Activated CD4-positive, alpha-beta memory T cell treated with anti-CD3 and anti-CD28 coated beads for 36 hours (primary cell): ENCODE measurements around the gene VPS8. TPM values are rescaled to one million over a fixed set of nuclear protein-coding genes. Genes with fewer than 3 reads are reported as not detected.
"Not testable (repeated sequence)": the region's sequence is repeated elsewhere in the genome, so short reads cannot be mapped to it uniquely, and the experiment has no call there.

Experiments used
- CTCF ChIA-PET: fragments of 350-600 bp; sonication (Branson Sonifier 250); formaldehyde crosslinking; loops from one replicate; lab custom pipeline; 2021; ENCODE audit warnings: antibody characterized with exemption, inconsistent platforms; lab: Charles Lee
- POLR2A ChIA-PET: fragments of 350-600 bp; sonication (Branson Sonifier 250); formaldehyde crosslinking; loops from one replicate; lab custom pipeline; 2021; ENCODE audit warnings: antibody characterized with exemption; lab: Charles Lee
- DNase-seq: peaks from one replicate; pipeline ENCODE4 v3.0.0-alpha.2; 2020
- H3K27ac Mint-ChIP-seq: one replicate; pipeline ENCODE4 v1.8.0; 2021; ENCODE audit warnings: mixed read lengths
- H3K27me3 Mint-ChIP-seq: one replicate; pipeline ENCODE4 v1.8.0; 2021; ENCODE audit warnings: mixed read lengths
- H3K36me3 Mint-ChIP-seq: one replicate; pipeline ENCODE4 v1.8.0; 2021; ENCODE audit warnings: mixed read lengths
- H3K4me1 Mint-ChIP-seq: one replicate; pipeline ENCODE4 v1.8.0; 2021; ENCODE audit warnings: low read depth, mixed read lengths
- H3K4me3 Mint-ChIP-seq: one replicate; pipeline ENCODE4 v1.8.0; 2021; ENCODE audit warnings: mild to moderate bottlenecking, mixed read lengths
- H3K9me3 Mint-ChIP-seq: one replicate; pipeline ENCODE4 v1.8.0; 2021; ENCODE audit warnings: mixed read lengths
- intact Hi-C: fragments of 100-400 bp; cut with micrococcal nuclease; formaldehyde crosslinking; loops from one replicate; pipeline ENCODE4 v1.15.1; 2023
- total RNA-seq, 2 experiments: library from RNA; stranded (reverse); gene quantifications; one replicate each; pipeline ENCODE4 v1.2.3, GENCODE V29; 2021

Gene VPS8
- total RNA-seq, 2 experiments from 2014 or later: 28.7 to 32.3 TPM

DNA sequence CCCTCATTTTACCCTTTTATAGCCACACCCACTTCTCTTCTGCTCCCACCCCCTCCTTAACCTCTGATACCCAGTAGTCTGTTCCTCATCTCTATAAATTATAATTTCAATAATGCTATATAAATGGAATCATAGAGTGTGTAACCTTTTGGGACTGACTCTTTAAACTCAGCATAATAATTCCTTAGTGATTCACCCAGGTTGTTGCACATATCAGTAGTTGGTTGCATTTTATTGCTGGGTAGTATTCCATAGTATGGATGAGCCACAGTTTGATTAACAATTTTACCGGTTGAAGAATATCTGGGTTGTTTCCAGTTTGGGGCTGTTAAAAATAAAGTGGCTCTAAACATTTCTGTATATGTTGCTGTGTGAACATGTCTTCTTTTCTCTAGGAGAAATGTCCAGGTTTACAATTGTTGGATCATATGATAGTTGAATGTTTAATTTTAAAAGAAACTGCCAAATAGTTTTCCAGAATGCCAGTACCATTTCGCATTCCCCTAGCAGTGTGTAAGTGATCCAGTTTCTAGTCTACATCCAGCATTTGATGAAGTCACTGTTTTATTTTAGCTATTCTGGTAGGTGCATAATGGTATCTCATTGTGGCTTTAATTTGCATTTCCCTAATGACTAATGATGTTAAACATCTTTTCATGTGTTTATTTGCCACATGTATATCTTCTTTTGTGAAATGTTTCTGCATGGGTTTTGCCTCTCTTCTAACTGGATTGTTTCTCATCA lies 68.5 kb downstream of the VPS8 start:
- CTCF ChIA-PET: no interaction called here
- intact Hi-C loops: no loop called here
- peaks cover 24% of the 10 kb centered on the region for H3K36me3 Mint-ChIP-seq
- no peaks in the 10 kb centered on the region for H3K9me3 Mint-ChIP-seq
- DNase-seq: no peak
- H3K4me3 Mint-ChIP-seq: no peak overlapping the region
- POLR2A ChIA-PET: no interaction called here
- no peaks in the 10 kb centered on the region for H3K4me1 Mint-ChIP-seq
- H3K27ac Mint-ChIP-seq: no peak overlapping the region
- no peaks in the 10 kb centered on the region for H3K27me3 Mint-ChIP-seq

- Mint-ChIP-seq H3K4me3 (no peak overlapping the region), H3K27me3 (no peaks in the 10 kb centered on the region), H3K27ac (no peak overlapping the region), H3K36me3 (peaks cover 22% of the 10 kb centered on the region), H3K4me1 (no peaks in the 10 kb centered on the region), H3K9me3 (no peaks in the 10 kb centered on the region)
- intact Hi-C loops: no loop called here
- DNase-seq: no peak
- CTCF ChIA-PET: no interaction called here
- POLR2A ChIA-PET: no interaction called here
These were observed 72.5 kb downstream of the VPS8 start for GRCh38 chr3:184884359-184885017.

GRCh38 chr3:184885112-184885511 lies 73.1 kb downstream of the VPS8 start:
- no peak for DNase-seq
- peaks cover 22% of the 10 kb centered on the region for H3K36me3 Mint-ChIP-seq
- H3K27me3 Mint-ChIP-seq: no peaks in the 10 kb centered on the region
- H3K9me3 Mint-ChIP-seq: no peaks in the 10 kb centered on the region
- no peak overlapping the region for H3K4me3 Mint-ChIP-seq
- no peak overlapping the region for H3K27ac Mint-ChIP-seq
- intact Hi-C loops: no loop called here
- no peaks in the 10 kb centered on the region for H3K4me1 Mint-ChIP-seq
- CTCF ChIA-PET: no interaction called here
- POLR2A ChIA-PET: no interaction called here

- POLR2A ChIA-PET: no interaction called here
- CTCF ChIA-PET: no interaction called here
- H3K27ac Mint-ChIP-seq: no peak overlapping the region
- intact Hi-C loops: no loop called here
- no peaks in the 10 kb centered on the region for H3K9me3 Mint-ChIP-seq
- no peak for DNase-seq
- H3K27me3 Mint-ChIP-seq: no peaks in the 10 kb centered on the region
- no peak overlapping the region for H3K4me3 Mint-ChIP-seq
- H3K36me3 Mint-ChIP-seq: peaks cover 16% of the 10 kb centered on the region
- H3K4me1 Mint-ChIP-seq: no peaks in the 10 kb centered on the region
These were observed 75.6 kb downstream of the VPS8 start for GRCh38 chr3:184887574-184887973.

DNA sequence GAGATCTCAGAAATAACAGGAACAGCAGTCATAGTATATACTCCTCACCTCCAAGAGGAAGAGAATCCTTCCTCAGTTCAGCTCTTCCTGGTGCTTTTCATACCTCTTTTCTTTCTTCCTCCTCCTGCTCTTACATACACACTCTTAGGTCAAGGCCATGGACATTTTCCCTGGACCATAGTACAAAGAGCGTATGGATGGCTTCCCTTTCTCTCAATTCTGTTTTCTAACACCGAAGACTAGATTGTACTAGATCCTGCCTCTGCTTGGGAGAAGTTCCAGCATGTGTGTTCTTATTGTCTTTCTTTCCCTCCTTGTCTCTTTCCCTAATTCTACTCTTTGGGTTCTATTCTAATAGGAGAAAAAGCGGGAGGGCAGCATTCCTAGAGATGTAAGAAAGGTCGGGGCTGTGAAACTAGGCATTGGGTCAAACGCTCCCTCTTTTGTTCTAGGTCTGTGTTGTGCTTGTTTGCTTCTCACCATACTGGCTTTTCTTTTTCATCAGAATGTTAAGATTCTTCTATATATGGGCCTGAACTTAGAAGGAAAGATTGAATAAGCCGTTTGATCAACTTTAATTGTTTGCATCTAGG lies 77.4 kb downstream of the VPS8 start:
- POLR2A ChIA-PET: no interaction called here
- CTCF ChIA-PET: no interaction called here
- intact Hi-C loops: no loop called here
- Mint-ChIP-seq H3K4me1 (no peaks in the 10 kb centered on the region), H3K36me3 (peaks cover 4% of the 10 kb centered on the region), H3K27ac (no peak overlapping the region), H3K27me3 (no peaks in the 10 kb centered on the region), H3K9me3 (no peaks in the 10 kb centered on the region), H3K4me3 (no peak overlapping the region)
- no peak for DNase-seq

DNA sequence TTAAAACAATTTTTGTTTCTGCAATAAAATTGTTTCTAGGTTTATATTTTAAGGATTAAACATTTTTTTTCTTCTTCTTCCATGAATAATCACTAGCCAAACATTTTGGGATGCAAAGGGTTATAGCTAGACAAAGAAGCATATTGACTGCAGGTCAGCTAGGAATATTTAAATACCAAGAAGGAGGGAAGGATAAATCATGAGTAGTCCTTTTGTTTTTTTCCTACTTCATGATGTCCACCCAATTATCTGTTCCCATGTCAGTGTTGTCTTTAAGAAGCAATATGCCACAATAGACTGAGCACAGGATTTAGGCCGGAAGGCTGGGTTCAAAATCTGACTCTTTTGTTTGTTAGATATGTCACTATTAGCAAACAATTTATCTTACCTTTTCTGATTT lies 82.1 kb downstream of the VPS8 start:
- Mint-ChIP-seq H3K27ac (no peak overlapping the region), H3K9me3 (no peaks in the 10 kb centered on the region), H3K27me3 (no peaks in the 10 kb centered on the region), H3K36me3 (no peaks in the 10 kb centered on the region), H3K4me1 (no peaks in the 10 kb centered on the region), H3K4me3 (no peak overlapping the region)
- DNase-seq: no peak
- intact Hi-C loops: no loop called here
- CTCF ChIA-PET: no interaction called here
- POLR2A ChIA-PET: no interaction called here

DNA sequence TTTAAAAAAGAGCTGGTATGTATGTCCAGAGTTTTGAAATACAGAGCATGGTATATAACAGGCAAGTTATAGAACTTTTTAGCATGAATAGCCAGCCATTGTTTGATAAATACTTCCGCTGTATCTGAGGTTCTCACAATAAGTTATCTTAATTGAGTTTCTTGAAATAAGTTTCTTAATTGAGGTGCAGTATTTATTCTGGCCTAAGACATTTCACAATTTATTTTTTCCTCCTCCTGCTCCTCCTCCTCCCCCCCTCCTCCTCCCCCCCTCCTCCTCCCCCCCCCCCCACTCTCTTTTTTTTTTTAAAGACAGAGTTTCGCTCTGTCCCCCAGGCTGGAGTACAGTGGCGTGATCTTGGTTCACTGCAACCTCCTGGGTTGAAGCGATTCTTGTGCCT lies 83.4 kb downstream of the VPS8 start:
- ChIA-PET POLR2A (no interaction called here), CTCF (no interaction called here)
- DNase-seq: no peak
- no peak overlapping the region for H3K27ac Mint-ChIP-seq
- H3K4me1 Mint-ChIP-seq: no peaks in the 10 kb centered on the region
- peaks cover 8% of the 10 kb centered on the region for H3K36me3 Mint-ChIP-seq
- no peaks in the 10 kb centered on the region for H3K27me3 Mint-ChIP-seq
- no peaks in the 10 kb centered on the region for H3K9me3 Mint-ChIP-seq
- no peak overlapping the region for H3K4me3 Mint-ChIP-seq
- intact Hi-C loops: no loop called here

- H3K4me3 Mint-ChIP-seq: no peak overlapping the region
- no peaks in the 10 kb centered on the region for H3K9me3 Mint-ChIP-seq
- H3K4me1 Mint-ChIP-seq: no peaks in the 10 kb centered on the region
- no peak overlapping the region for H3K27ac Mint-ChIP-seq
- H3K27me3 Mint-ChIP-seq: no peaks in the 10 kb centered on the region
- ChIA-PET CTCF (no interaction called here), POLR2A (no interaction called here)
- peaks cover 12% of the 10 kb centered on the region for H3K36me3 Mint-ChIP-seq
- DNase-seq: no peak
- intact Hi-C loops: no loop called here
These were observed 84.4 kb downstream of the VPS8 start for GRCh38 chr3:184896336-184896735.

- H3K27me3 Mint-ChIP-seq: no peaks in the 10 kb centered on the region
- ChIA-PET CTCF (no interaction called here), POLR2A (no interaction called here)
- no peak overlapping the region for H3K4me3 Mint-ChIP-seq
- peaks cover 31% of the 10 kb centered on the region for H3K36me3 Mint-ChIP-seq
- no peak for DNase-seq
- no peaks in the 10 kb centered on the region for H3K4me1 Mint-ChIP-seq
- intact Hi-C loops: no loop called here
- H3K9me3 Mint-ChIP-seq: peaks cover 6% of the 10 kb centered on the region
- H3K27ac Mint-ChIP-seq: no peak overlapping the region
These were observed 88.1 kb downstream of the VPS8 start for GRCh38 chr3:184899953-184900595.

GRCh38 chr3:184907031-184907430 lies 95.1 kb downstream of the VPS8 start:
- CTCF ChIA-PET, H3K27ac Mint-ChIP-seq, DNase-seq, H3K4me3 Mint-ChIP-seq, H3K27me3 Mint-ChIP-seq, H3K9me3 Mint-ChIP-seq, H3K4me1 Mint-ChIP-seq, POLR2A ChIA-PET, intact Hi-C loops: not testable (repeated sequence)
- peaks cover 28% of the 10 kb centered on the region for H3K36me3 Mint-ChIP-seq

GRCh38 chr3:184907681-184908649 lies 96.0 kb downstream of the VPS8 start:
- Mint-ChIP-seq H3K4me3 (no peak overlapping the region), H3K9me3 (peaks cover 9% of the 10 kb centered on the region), H3K27ac (no peak overlapping the region), H3K4me1 (no peaks in the 10 kb centered on the region), H3K36me3 (peaks cover 28% of the 10 kb centered on the region), H3K27me3 (no peaks in the 10 kb centered on the region)
- intact Hi-C loops: no loop called here
- ChIA-PET POLR2A (no interaction called here), CTCF (no interaction called here)
- no peak for DNase-seq

GRCh38 chr3:184908859-184909258 lies 96.9 kb downstream of the VPS8 start:
- Mint-ChIP-seq H3K9me3 (peaks cover 9% of the 10 kb centered on the region), H3K36me3 (peaks cover 22% of the 10 kb centered on the region), H3K27me3 (no peaks in the 10 kb centered on the region), H3K4me1 (no peaks in the 10 kb centered on the region), H3K27ac (no peak overlapping the region), H3K4me3 (no peak overlapping the region)
- CTCF ChIA-PET: no interaction called here
- DNase-seq: no peak
- intact Hi-C loops: no loop called here
- POLR2A ChIA-PET: no interaction called here
